Loucy (cell line): ENCODE results near the gene UBE2J2.

Experiments used
- EZH2phosphoT487 ChIP-seq: fragments of 200-600 bp; IDR thresholded peaks from 2 replicates; pipeline ENCODE4 v1.6.1; 2018; ENCODE audit warnings: antibody characterized with exemption, mild to moderate bottlenecking, moderate library complexity, borderline replicate concordance
- TF ChIP-seq, protein P1 (sequence below): fragments of 200-600 bp; sonication (generic); conservative IDR thresholded peaks from 2 replicates; pipeline ENCODE4 v1.5.1; 2014; ENCODE audit warnings: mild to moderate bottlenecking, antibody characterized with exemption, low read length

GRCh38 chr1:1317420-1317819, 43.8 kb upstream of the UBE2J2 start:
- TF ChIP-seq, protein P1, sequence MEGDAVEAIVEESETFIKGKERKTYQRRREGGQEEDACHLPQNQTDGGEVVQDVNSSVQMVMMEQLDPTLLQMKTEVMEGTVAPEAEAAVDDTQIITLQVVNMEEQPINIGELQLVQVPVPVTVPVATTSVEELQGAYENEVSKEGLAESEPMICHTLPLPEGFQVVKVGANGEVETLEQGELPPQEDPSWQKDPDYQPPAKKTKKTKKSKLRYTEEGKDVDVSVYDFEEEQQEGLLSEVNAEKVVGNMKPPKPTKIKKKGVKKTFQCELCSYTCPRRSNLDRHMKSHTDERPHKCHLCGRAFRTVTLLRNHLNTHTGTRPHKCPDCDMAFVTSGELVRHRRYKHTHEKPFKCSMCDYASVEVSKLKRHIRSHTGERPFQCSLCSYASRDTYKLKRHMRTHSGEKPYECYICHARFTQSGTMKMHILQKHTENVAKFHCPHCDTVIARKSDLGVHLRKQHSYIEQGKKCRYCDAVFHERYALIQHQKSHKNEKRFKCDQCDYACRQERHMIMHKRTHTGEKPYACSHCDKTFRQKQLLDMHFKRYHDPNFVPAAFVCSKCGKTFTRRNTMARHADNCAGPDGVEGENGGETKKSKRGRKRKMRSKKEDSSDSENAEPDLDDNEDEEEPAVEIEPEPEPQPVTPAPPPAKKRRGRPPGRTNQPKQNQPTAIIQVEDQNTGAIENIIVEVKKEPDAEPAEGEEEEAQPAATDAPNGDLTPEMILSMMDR, result no peak
- no peak for TF ChIP-seq EZH2phosphoT487
